GM12892 (cell line): Measurements from ENCODE around the gene TEFM.

Source experiments
- POLR2A ChIP-seq: IDR thresholded peaks from 2 replicates; pipeline ENCODE4 v1.6.1; 2011; ENCODE audit warnings: low read depth, low read length, control low read depth
- POLR2AphosphoS5 ChIP-seq: IDR thresholded peaks from 2 replicates; pipeline ENCODE4 v1.6.1; 2011; ENCODE audit warnings: low read depth, low read length, control low read depth

DNA sequence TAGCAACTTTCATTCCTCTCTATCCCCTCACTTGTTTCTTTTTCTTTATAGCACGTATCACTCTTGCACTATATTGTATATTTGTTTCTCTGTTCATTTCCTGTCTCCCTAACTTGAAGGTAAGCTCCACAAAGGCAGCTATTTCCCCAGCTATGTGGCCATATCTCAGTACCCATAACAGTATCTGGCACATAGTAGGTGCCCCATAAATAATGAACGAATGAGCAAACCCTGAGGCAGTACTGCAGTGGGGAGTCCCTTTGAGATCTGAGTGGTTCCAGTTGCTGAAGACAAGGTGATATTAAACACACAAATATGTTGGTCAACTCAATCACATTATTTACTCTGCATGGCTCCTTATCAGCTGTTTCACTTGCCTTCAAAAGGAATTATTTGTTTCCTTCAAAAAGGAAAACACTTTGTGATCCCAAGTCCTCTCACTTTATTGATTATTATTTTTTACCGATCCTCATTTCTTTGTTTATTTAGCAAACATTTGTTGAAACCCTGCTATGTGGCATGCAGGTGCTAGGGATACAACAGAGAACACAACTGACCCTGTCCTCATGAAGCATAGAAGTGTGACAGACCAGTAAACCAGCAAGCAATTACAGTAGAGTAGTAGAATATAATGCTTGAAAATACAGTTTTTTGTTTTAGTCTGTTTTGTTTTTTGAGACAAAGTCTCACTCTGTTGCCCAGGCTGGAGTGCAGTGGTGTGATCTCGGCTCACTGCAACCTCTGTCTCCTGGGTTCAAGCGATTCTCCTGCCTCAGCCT lies 10.0 kb upstream of the TEFM start:
- TF ChIP-seq POLR2AphosphoS5 = no peak
- no peak for TF ChIP-seq POLR2A
